ACC112 (cell line): ENCODE data around the gene RPRD1B.

Source experiments
- H2AFZ ChIP-seq: fragments of 200-600 bp; sonication (generic); one replicate; pipeline ENCODE4 v1.6.0; 2017; ENCODE audit warnings: antibody characterized with exemption, low read length; ENCODE audit not compliant: unreplicated experiment
- H3K27ac ChIP-seq: fragments of 200-600 bp; sonication (generic); 2 replicates; pipeline ENCODE4 v1.5.1; 2014; ENCODE audit warnings: low read depth, mild to moderate bottlenecking, antibody characterized with exemption, low read length, moderate library complexity
- H3K27me3 ChIP-seq: fragments of 200-600 bp; sonication (generic); 2 replicates; pipeline ENCODE4 v1.6.1; 2014; ENCODE audit warnings: mild to moderate bottlenecking, antibody characterized with exemption, low read length, moderate library complexity, mixed read lengths; ENCODE audit not compliant: insufficient read depth
- H3K36me3 ChIP-seq: fragments of 200-600 bp; sonication (generic); 2 replicates; pipeline ENCODE4 v1.6.1; 2016; ENCODE audit warnings: mild to moderate bottlenecking, antibody characterized with exemption, low read length, moderate library complexity, mixed read lengths; ENCODE audit not compliant: insufficient read depth
- H3K4me1 ChIP-seq: fragments of 200-600 bp; sonication (generic); one replicate; pipeline ENCODE4 v1.6.1; 2016; ENCODE audit warnings: low read length, mixed read lengths; ENCODE audit not compliant: insufficient read depth, unreplicated experiment, control insufficient read depth
- H3K4me3 ChIP-seq: fragments of 200-600 bp; sonication (generic); 2 replicates; pipeline ENCODE4 v1.5.1; 2014; ENCODE audit warnings: mild to moderate bottlenecking, low read depth, low read length
- H3K79me2 ChIP-seq: fragments of 200-600 bp; sonication (generic); one replicate; pipeline ENCODE4 v1.6.0; 2016; ENCODE audit warnings: low read length; ENCODE audit not compliant: control insufficient read depth, unreplicated experiment, insufficient read depth

RPRD1B gene

DNA sequence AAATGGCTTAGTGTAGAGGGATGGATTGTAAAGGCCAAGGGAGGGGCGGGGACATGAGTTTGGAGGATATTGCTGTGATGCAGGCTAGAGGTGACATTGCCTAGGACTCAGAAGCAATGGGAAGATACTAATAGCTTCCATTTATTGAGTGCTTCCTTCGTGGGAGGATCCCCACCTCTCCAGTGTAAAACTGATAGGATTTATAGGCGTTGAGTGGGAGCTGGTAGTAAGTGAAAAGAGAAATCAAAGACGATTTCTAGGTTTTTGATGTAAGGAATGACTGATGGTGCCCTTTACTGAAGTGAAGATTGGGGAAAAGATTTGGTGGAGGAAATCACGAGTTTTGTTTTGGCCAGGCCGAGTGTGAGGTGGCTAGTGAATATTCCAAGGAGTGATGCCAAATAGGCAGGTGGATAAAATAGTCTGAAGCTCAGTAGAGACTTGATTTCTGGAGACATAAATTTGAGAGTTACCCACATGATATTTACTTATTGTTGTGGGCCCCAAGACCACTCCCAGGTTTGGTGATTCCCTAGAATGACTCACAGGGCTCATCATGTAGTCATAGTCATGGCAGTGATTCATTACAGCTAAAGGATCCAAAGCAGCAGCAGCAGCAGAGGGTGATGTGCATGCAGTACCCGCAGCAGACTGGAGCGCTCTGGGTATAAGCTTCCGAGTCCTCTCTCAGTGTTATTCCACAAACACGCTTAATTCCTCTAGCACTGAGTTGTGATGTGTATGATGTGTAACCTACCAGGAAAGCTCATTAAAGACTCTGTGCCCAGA lies 10.2 kb downstream of the RPRD1B start:
- H3K27me3 ChIP-seq = no peaks in the 10 kb centered on the region
- H3K27ac ChIP-seq = peak overlapping the region; percentile 77

DNA sequence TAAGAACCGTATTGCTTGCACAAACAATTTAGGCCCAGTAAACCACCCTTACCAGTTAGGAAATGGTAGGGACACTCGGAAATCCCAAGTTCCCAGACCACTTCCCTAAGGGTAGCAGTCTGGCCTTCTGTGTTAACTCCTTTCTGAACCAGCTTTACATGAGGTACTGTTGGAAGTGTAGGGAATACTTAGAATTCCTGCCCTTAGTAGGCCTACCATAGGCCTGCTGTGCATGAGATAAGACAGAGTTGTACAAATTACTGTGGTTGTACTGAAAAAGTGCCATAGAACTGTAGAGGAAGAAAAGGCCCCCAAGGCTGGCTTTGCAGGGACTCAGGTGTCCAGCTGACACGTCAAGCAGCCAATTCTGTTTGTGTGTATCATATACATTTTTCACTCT lies 11.1 kb downstream of the RPRD1B start:
- Histone ChIP-seq H2AFZ (no peak overlapping the region), H3K79me2 (peaks cover 55% of the 10 kb centered on the region), H3K27ac (no peak overlapping the region), H3K4me3 (no peak overlapping the region), H3K27me3 (no peaks in the 10 kb centered on the region), H3K4me1 (peaks cover 25% of the 10 kb centered on the region), H3K36me3 (peaks cover 42% of the 10 kb centered on the region)

More for the DNA sequence above, 10.2 kb downstream of the RPRD1B start:
- Histone ChIP-seq H3K79me2 (peaks cover 64% of the 10 kb centered on the region), H3K4me1 (peaks cover 22% of the 10 kb centered on the region), H3K36me3 (peaks cover 41% of the 10 kb centered on the region), H2AFZ (no peak overlapping the region), H3K4me3 (no peak overlapping the region)

DNA sequence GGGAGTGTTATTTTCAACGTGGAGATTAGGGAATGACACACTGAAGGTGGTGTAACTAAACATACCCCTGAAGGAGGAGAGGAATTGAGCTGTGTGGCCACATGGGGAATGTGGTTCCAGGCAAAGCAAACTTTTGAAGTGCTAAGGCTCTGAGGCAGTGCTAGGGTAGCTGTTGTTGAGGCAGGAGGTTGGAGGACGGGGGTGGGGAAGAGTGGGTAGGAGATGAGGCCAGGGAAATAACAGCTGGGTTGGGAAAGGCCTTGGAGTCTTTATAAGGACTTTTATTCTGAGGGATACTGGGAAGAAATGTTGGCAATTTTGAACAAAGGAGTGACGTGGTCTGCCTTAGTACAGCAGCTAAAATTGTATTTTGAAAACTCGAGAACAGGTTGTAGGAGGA lies 13.0 kb downstream of the RPRD1B start:
- Histone ChIP-seq H3K27ac (no peak overlapping the region), H3K4me3 (no peak overlapping the region), H3K4me1 (peaks cover 38% of the 10 kb centered on the region), H3K36me3 (peaks cover 33% of the 10 kb centered on the region; the same call in 1 of the 2 replicates), H2AFZ (no peak overlapping the region), H3K79me2 (peaks cover 56% of the 10 kb centered on the region), H3K27me3 (no peaks in the 10 kb centered on the region)

DNA sequence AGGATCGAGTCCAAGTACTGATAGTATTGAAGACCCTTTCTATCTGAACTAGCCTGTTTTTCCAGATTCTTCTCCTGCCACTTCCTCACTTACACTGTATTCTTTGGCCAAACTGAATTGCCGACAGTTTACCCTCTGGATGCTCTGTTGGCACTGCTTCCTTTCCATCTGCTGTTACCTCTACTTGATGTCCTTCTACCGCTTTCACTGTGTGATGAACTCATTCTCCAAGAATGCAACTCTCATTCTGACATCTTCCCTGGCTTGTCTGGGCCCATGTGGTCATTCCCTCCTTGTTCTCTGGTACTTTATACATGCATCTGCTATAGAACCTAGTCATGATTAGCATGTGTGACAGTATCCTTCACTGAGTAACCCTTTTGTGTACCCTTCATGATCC lies 16.3 kb downstream of the RPRD1B start:
- Histone ChIP-seq H3K4me3 (peak overlapping the region; percentile 20; the same call in 1 of the 2 replicates), H3K27ac (peak overlapping the region; percentile 67), H2AFZ (no peak overlapping the region), H3K27me3 (no peaks in the 10 kb centered on the region), H3K79me2 (peaks cover 62% of the 10 kb centered on the region), H3K4me1 (peaks cover 23% of the 10 kb centered on the region), H3K36me3 (peaks cover 20% of the 10 kb centered on the region; the same call in 1 of the 2 replicates)

DNA sequence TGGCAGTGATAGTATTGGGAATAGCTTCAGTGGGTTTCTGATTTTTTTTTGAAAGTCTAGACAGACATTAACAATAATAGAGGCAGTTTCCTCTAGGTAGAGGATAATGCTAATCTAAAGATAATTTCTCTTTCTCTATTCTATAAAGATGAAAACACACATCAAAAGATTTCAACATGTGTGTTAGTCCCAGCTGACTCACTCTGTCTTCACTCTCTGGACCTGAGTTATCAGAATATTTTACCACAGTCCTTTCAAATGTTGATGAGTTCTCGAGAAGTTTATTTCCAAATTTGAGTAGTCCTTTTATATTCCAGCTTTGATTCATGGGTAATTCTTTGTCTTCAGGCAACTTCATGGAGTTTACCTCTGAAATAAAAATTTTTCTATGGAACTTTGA lies 17.1 kb downstream of the RPRD1B start:
- Histone ChIP-seq H3K36me3 (peaks cover 12% of the 10 kb centered on the region; the same call in 1 of the 2 replicates), H2AFZ (no peak overlapping the region), H3K4me1 (peaks cover 31% of the 10 kb centered on the region), H3K79me2 (peaks cover 58% of the 10 kb centered on the region), H3K4me3 (peak overlapping the region; percentile 20; the same call in 1 of the 2 replicates), H3K27me3 (no peaks in the 10 kb centered on the region), H3K27ac (peak overlapping the region; percentile 67)

DNA sequence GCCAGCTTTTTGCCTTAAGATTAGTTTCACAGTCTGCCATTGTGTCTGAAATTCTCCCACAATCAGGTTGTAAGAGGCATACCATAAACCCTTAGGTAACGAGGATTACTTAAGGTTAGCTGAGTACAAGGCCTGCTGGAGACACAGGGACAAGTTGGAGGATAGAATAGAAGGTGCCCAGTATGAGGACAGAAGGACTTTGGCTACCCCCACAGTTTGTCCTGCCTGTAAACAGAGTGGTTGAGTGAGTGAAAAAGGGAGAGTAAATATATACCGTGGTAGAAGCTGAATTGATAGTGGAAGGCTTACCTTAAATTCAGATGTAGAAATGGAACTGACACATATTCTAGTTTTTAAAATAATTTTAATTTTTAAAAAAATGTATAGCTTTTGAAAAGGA lies 19.3 kb downstream of the RPRD1B start:
- Histone ChIP-seq H3K27ac (no peak overlapping the region), H2AFZ (no peak overlapping the region), H3K4me1 (peaks cover 29% of the 10 kb centered on the region), H3K79me2 (peaks cover 45% of the 10 kb centered on the region), H3K36me3 (peaks cover 8% of the 10 kb centered on the region), H3K27me3 (no peaks in the 10 kb centered on the region), H3K4me3 (no peak overlapping the region)

DNA sequence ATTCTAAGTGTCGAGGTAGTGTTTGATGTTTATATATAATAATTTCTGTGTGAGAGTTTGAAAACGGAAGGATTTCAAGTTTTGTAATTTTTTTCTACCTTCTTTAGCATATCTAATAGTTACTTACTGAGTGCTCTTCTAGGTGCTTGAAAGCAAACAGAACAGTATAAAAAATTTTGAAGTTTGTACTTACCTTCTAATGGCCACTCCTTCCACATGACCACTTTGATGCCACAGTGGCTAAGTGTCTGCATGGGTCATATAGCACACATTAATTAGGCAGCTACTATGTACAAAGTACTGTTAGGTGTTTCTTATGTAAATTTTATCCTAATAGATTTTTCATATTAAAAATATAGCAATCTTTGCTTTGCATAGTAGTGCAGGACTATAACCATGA lies 21.1 kb downstream of the RPRD1B start:
- Histone ChIP-seq H3K4me3 (no peak overlapping the region), H3K79me2 (peaks cover 42% of the 10 kb centered on the region), H2AFZ (no peak overlapping the region), H3K4me1 (peaks cover 27% of the 10 kb centered on the region), H3K27ac (no peak overlapping the region), H3K36me3 (peaks cover 14% of the 10 kb centered on the region), H3K27me3 (no peaks in the 10 kb centered on the region)

DNA sequence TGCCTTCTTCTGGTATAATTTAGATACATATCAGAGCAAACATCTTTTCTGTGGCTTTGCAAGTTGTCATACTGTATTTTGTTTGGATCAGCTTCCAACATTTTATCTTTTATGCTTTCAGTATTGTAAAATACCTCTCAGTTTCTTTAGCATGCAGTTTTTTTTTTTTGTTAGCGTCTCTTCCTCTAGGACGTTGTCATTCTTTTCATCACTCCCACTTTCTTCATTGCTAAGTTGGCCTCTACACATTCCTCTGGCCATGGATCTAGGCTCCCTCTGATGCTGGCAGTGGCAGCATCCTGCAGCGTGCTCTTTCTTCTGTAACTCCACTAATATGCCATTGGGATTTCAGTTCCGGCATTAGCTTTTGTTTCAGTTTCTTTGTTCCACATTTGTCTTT lies 21.7 kb downstream of the RPRD1B start:
- peaks cover 20% of the 10 kb centered on the region for H3K36me3 ChIP-seq
- peaks cover 25% of the 10 kb centered on the region for H3K4me1 ChIP-seq
- peaks cover 42% of the 10 kb centered on the region for H3K79me2 ChIP-seq
- H3K27ac ChIP-seq = no peak overlapping the region
- no peaks in the 10 kb centered on the region for H3K27me3 ChIP-seq
- H3K4me3 ChIP-seq = no peak overlapping the region
- no peak overlapping the region for H2AFZ ChIP-seq

DNA sequence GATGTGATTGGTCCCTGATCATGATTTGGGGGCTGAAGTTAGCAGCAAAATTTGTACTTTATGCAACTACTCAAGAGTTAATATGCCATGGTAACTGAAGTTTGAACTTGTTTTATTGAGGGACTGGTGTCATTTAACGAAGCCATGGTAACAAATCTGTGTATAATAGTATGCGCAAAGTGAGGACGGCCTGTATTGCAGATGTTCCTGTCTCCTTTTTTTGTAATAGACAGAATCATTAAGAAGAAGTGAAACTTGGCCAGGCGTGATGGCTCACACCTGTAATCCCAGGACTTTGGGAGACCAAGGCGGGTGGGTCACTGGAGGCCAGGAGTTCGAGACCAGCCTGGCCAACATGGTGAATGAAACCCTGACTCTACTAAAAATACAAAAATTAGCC lies 22.3 kb downstream of the RPRD1B start:
- no peak overlapping the region for H2AFZ ChIP-seq
- no peaks in the 10 kb centered on the region for H3K27me3 ChIP-seq
- no peak overlapping the region for H3K27ac ChIP-seq
- no peak overlapping the region for H3K4me3 ChIP-seq
- peaks cover 21% of the 10 kb centered on the region for H3K36me3 ChIP-seq
- peaks cover 42% of the 10 kb centered on the region for H3K79me2 ChIP-seq
- H3K4me1 ChIP-seq = peaks cover 25% of the 10 kb centered on the region

DNA sequence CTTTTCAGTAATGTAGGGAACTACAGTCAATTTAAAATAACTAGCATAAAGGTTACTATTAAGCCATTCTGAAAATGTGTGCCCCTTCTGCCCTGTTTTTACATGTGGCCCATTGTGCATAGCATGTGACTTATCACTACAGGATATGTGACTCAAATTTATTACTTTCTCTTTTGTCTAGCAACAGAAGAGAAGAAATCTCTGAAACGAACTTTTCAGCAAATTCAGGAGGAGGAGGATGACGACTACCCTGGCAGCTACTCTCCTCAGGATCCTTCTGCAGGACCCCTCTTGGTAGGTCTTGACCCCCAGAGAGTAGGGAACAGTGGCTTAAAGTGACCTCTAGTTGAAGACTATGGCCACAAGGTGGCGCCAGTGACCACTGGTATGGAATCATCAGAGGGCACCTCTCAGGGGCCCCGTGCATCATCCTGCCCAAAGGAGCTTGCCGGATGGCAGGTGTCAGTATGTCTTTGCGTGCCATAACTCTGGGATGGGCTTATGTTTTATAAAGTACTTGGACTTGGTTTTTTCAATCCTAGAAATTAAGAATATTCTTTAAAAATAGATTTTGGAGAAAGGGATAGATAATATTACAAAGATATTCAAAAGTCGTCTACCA lies 23.9 kb downstream of the RPRD1B start:
- Histone ChIP-seq H3K27me3 (no peaks in the 10 kb centered on the region), H3K27ac (peak overlapping the region; percentile 8; the same call in 1 of the 2 replicates), H3K36me3 (peaks cover 21% of the 10 kb centered on the region), H3K4me1 (peaks cover 24% of the 10 kb centered on the region), H3K4me3 (no peak overlapping the region), H2AFZ (no peak overlapping the region), H3K79me2 (peaks cover 29% of the 10 kb centered on the region)

DNA sequence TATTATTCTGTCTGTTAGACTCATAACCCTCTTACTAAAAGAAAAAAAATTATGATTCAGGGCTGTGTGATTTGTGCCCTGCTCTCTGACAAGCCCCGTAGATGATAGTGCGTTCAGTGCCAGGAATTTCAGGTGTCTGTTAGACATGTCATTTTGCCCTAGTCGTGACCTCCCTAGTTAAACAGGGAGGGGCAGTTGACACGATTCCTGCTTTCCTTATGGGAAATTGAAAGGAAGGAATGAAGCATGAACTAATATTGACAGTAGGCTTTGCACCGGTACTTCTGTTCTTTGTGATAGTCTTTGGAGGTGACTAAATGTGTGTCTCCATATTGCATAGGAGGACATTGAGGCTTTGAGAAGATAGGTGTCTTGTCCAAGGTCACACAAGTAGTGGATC lies 26.3 kb downstream of the RPRD1B start:
- Histone ChIP-seq H3K79me2 (peaks cover 12% of the 10 kb centered on the region), H3K4me1 (peaks cover 24% of the 10 kb centered on the region), H3K27ac (no peak overlapping the region), H3K36me3 (peaks cover 21% of the 10 kb centered on the region), H3K4me3 (no peak overlapping the region), H2AFZ (no peak overlapping the region), H3K27me3 (no peaks in the 10 kb centered on the region)
